ENCODE results near the gene ADK. TPM values are rescaled to one million over a fixed set of nuclear protein-coding genes. Genes with fewer than 3 reads are reported as not detected.

The ADK gene
- total RNA-seq, 1 experiment from 2014 or later, result 66.6 TPM

DNA sequence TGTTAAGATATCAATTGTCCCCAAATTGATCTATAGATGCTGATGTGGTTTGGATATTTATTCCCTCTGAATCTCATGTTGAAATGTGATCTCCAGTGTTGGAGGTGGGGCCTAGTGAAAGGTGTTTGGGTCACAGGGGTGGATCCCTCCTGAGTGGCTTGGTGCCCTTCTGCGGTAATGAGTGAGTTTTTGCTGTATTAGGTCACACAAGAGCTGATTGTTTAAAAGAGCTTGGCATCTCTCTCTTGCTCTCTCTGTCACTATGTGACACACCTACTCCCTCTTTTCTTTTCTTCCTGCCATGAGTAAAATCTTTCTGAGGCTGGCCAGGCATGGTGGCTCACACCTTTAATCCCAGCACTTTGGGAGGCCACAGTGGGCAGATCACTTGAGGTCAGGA lies 577.2 kb downstream of the ADK start:
- H3K4me1 Mint-ChIP-seq (ENCODE audit: low read depth, unreplicated experiment), result no peaks in the 10 kb centered on the region
- TF ChIP-seq, protein P1, sequence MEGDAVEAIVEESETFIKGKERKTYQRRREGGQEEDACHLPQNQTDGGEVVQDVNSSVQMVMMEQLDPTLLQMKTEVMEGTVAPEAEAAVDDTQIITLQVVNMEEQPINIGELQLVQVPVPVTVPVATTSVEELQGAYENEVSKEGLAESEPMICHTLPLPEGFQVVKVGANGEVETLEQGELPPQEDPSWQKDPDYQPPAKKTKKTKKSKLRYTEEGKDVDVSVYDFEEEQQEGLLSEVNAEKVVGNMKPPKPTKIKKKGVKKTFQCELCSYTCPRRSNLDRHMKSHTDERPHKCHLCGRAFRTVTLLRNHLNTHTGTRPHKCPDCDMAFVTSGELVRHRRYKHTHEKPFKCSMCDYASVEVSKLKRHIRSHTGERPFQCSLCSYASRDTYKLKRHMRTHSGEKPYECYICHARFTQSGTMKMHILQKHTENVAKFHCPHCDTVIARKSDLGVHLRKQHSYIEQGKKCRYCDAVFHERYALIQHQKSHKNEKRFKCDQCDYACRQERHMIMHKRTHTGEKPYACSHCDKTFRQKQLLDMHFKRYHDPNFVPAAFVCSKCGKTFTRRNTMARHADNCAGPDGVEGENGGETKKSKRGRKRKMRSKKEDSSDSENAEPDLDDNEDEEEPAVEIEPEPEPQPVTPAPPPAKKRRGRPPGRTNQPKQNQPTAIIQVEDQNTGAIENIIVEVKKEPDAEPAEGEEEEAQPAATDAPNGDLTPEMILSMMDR (IDR thresholded peaks at IDR 0.05; ENCODE audit: unreplicated experiment), result no peak
- peaks cover 8% of the 10 kb centered on the region for H3K9me3 Mint-ChIP-seq (ENCODE audit: low read depth, unreplicated experiment)
- no TSS peak for BruUV-seq (replicated peaks)
- H3K4me3 Mint-ChIP-seq (ENCODE audit: low read depth, unreplicated experiment), result no peak overlapping the region
- CTCF ChIA-PET, result no interaction called here
- intact Hi-C loops (cut with micrococcal nuclease; ENCODE audit: unreplicated experiment), result no loop called here
- no peaks in the 10 kb centered on the region for H3K36me3 Mint-ChIP-seq (ENCODE audit: insufficient read depth, unreplicated experiment)
- H3K27me3 Mint-ChIP-seq (ENCODE audit: unreplicated experiment), result no peaks in the 10 kb centered on the region
- DNase-seq, result peak; percentile 20
- no peak overlapping the region for H3K27ac Mint-ChIP-seq (ENCODE audit: unreplicated experiment)

DNA sequence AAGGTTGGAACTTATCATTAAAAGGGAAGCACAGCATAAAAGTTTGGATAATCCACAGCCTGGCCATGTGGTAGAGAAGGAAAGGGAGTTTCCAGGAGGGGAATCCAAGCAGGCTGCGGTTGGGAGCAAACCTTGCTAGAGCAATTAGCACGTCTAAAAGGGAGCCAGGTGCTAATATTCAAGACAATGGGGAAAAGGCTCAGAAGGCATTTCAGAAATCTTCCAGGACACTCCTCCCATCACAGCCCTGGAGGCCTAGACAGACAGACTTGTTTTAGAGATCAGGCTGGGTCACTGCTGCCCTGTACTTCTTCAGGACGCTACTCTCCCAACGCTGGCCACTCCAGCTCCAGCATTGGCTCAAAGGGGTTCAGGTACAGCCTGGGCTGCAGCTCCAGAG lies 579.2 kb downstream of the ADK start:
- H3K4me1 Mint-ChIP-seq (ENCODE audit: low read depth, unreplicated experiment), result no peaks in the 10 kb centered on the region
- no peak for DNase-seq
- TF ChIP-seq, protein P1 (IDR thresholded peaks at IDR 0.05; ENCODE audit: unreplicated experiment), result no peak
- intact Hi-C loops (cut with micrococcal nuclease; ENCODE audit: unreplicated experiment), result no loop called here
- BruUV-seq (replicated peaks), result no TSS peak
- H3K9me3 Mint-ChIP-seq (ENCODE audit: low read depth, unreplicated experiment), result peaks cover 10% of the 10 kb centered on the region
- CTCF ChIA-PET, result no interaction called here
- H3K36me3 Mint-ChIP-seq (ENCODE audit: insufficient read depth, unreplicated experiment), result no peaks in the 10 kb centered on the region
- no peak overlapping the region for H3K4me3 Mint-ChIP-seq (ENCODE audit: low read depth, unreplicated experiment)
- no peaks in the 10 kb centered on the region for H3K27me3 Mint-ChIP-seq (ENCODE audit: unreplicated experiment)
- no peak overlapping the region for H3K27ac Mint-ChIP-seq (ENCODE audit: unreplicated experiment)

DNA sequence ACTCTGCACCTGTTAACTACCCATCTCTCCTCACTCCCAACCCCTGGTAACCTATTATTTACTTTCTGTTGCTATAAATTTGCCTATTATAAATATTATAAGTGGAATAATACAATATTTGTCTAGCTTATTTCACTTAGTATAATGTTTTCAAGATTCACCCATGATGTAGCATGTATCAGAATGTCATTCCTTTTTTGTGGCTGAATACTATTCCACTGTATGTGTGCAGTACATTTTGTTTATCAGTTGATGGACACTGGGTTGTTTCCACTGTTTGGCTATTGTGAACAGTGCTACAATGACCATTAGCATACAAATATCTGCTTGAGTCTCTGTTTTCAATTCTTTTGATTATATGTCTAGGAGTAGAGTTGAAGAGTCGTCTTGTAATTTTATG lies 582.6 kb downstream of the ADK start:
- H3K27ac Mint-ChIP-seq (ENCODE audit: unreplicated experiment), result no peak overlapping the region
- no peak for DNase-seq
- H3K9me3 Mint-ChIP-seq (ENCODE audit: low read depth, unreplicated experiment), result peaks cover 10% of the 10 kb centered on the region
- CTCF ChIA-PET, result no interaction called here
- no peak overlapping the region for H3K4me3 Mint-ChIP-seq (ENCODE audit: low read depth, unreplicated experiment)
- H3K4me1 Mint-ChIP-seq (ENCODE audit: low read depth, unreplicated experiment), result no peaks in the 10 kb centered on the region
- intact Hi-C loops (cut with micrococcal nuclease; ENCODE audit: unreplicated experiment), result no loop called here
- no peaks in the 10 kb centered on the region for H3K36me3 Mint-ChIP-seq (ENCODE audit: insufficient read depth, unreplicated experiment)
- BruUV-seq (replicated peaks), result no TSS peak
- H3K27me3 Mint-ChIP-seq (ENCODE audit: unreplicated experiment), result no peaks in the 10 kb centered on the region
- TF ChIP-seq, protein P1 (IDR thresholded peaks at IDR 0.05; ENCODE audit: unreplicated experiment), result no peak

DNA sequence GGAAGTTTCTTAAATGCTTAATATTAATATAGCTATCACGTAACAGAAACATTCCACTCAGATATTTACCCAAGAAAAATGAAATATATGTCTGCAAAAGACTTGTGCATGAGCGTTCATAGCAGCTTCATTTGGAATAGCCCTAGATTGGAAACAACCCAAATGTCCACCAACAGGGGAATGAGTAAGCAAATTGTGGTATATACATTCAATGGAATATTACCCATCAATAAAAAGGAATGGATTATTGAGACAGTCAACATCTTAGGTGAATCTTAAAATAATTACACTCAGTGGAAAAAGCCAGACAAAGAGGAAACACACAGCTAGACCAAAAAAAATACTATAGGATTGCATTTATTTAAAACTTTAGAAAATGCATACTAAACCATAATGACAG lies 585.0 kb downstream of the ADK start:
- no peak for DNase-seq
- Mint-ChIP-seq H3K36me3 (ENCODE audit: insufficient read depth, unreplicated experiment) (peaks cover 4% of the 10 kb centered on the region), H3K9me3 (ENCODE audit: low read depth, unreplicated experiment) (peaks cover 7% of the 10 kb centered on the region), H3K4me1 (ENCODE audit: low read depth, unreplicated experiment) (no peaks in the 10 kb centered on the region), H3K27ac (ENCODE audit: unreplicated experiment) (no peak overlapping the region), H3K4me3 (ENCODE audit: low read depth, unreplicated experiment) (no peak overlapping the region), H3K27me3 (ENCODE audit: unreplicated experiment) (no peaks in the 10 kb centered on the region)
- CTCF ChIA-PET, result interaction anchor here (0.6 kb wide), 1 partner anchor 90 kb away, joined by 5 read pairs; the partner anchor contains the start of gene KAT6B
- TF ChIP-seq, protein P1 (IDR thresholded peaks at IDR 0.05; ENCODE audit: unreplicated experiment), result no peak
- intact Hi-C loops (cut with micrococcal nuclease; ENCODE audit: unreplicated experiment), result no loop called here
- no TSS peak for BruUV-seq (replicated peaks)
